ENCODE measurements around the gene ZNF534. TPM values are rescaled to one million over a fixed set of nuclear protein-coding genes. Genes with fewer than 3 reads are reported as not detected.
"Not testable (repeated sequence)": the region's sequence is repeated elsewhere in the genome, so short reads cannot be mapped to it uniquely, and the experiment has no call there.

Gene ZNF534
- total and polyA plus RNA-seq, 3 experiments from 2014 or later = not detected

DNA sequence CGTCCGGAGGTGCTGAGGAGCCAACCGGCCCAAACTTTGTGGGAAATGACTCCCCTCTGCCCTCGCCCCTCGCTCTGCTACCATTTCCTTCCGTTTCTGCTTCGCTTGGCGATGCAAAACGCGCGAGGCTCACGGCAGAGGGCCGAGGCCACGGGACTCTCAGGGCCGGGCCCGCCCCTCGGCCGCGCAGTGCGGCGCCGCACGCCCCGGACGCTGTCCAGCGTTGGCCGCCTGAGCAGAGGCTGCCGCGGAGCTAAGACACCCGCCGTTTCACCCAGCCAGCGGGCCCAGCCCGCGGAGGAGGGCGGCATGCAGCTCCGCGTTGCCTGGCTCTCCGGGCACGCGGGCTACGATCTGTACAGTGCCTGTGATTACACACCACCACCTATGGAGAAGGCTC is 22.3 kb downstream of the ZNF534 start:
- Histone ChIP-seq H3K4me3 (ENCODE audit: low read length) (no peak overlapping the region), H3K27me3 (ENCODE audit: insufficient read depth, low read length, poor library complexity, severe bottlenecking) (no peaks in the 10 kb centered on the region), H3K9me3 (ENCODE audit: low read length) (peaks cover 11% of the 10 kb centered on the region), H3K4me1 (ENCODE audit: insufficient read depth, low read length) (peaks cover 8% of the 10 kb centered on the region), H3K27ac (ENCODE audit: low read depth, low read length) (no peak overlapping the region), H3K36me3 (ENCODE audit: insufficient read depth, low read length) (no peaks in the 10 kb centered on the region)
- peaks cover 42 to 92% (median 87%) of the 10 kb centered on the region in 5 donors for H3K9me3 Mint-ChIP-seq
- H3K36me3 Mint-ChIP-seq = peaks cover 18 to 58% (median 37%) of the 10 kb centered on the region in 3 donors
- DNase-seq = no peak
- H3K4me3 Mint-ChIP-seq = peak overlapping the region in 2 of 7 donors; percentile 28 to 33
- H3K27ac Mint-ChIP-seq = no peak overlapping the region
- peaks cover 17 to 25% (median 19%) of the 10 kb centered on the region in 3 donors for H3K4me1 Mint-ChIP-seq
- POLR2A ChIA-PET = no interaction called here
- CTCF ChIA-PET = no interaction called here
- H3K27me3 Mint-ChIP-seq = peaks cover 5 to 18% of the 10 kb centered on the region in 2 donors

DNA sequence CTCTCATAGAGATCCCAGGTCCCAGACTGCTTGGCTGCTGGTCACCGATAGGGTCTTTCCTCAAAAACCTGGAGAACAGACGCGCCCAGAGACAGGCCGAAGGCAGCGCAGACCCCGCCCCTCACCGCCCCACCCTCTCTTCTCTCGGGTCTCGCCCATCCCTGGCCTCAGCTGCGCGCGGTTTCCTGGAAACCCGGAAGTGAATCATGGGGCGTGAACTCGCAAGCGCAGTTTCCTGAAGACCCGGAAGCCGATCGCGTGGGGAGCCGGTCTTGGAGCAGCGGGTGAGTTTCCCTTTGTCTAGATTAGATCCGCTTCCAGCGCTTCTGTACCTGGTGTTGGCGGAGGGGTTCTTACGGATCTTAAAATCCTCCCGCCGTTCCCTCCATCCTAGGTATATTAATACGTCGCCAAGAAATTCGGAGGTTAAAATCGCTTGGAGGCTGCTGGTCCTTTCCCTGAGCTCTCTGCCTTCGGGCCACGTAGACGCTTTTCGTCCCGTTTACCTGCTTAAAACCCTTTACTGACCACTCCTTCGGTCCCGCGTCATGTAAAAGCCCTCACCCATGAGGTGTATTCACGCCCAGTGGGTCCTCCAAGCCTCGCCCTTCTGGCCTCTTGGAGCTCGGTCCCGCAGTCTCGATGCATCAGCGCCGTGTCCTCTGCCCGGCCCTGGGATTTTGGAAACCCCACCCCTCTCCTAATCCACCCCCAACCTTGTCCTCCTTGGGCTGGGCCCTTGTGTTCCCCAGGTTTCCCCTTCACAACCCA is 24.6 kb downstream of the ZNF534 start, which contains the start of gene ZNF578:
Gene ZNF578, plus strand, starts transcription at position 230 of the 771 bp plus-strand sequence. CDS start 48,293 bp downstream, outside the sequence.
- Mint-ChIP-seq H3K4me3 (peak within 1 kb of the TSS; percentile 78 to 94 (median 87)), H3K27ac (peak within 1 kb of the TSS in 7 of 8 donors; percentile 53 to 90 (median 63)), H3K27me3 (peaks cover 9 to 18% of the 10 kb centered on the region in 2 donors), H3K36me3 (peaks cover 31 to 71% (median 59%) of the 10 kb centered on the region in 3 donors), H3K4me1 (peaks cover 19 to 25% (median 20%) of the 10 kb centered on the region in 3 donors), H3K9me3 (peaks cover 39 to 95% (median 93%) of the 10 kb centered on the region in 5 donors)
- Histone ChIP-seq H3K27me3 (ENCODE audit: insufficient read depth, low read length, poor library complexity, severe bottlenecking) (no peaks in the 10 kb centered on the region), H3K27ac (ENCODE audit: low read depth, low read length) (no peak within 1 kb of the TSS), H3K4me1 (ENCODE audit: insufficient read depth, low read length) (peaks cover 8% of the 10 kb centered on the region), H3K4me3 (ENCODE audit: low read length) (peak within 1 kb of the TSS; percentile 78), H3K9me3 (ENCODE audit: low read length) (peaks cover 17% of the 10 kb centered on the region), H3K36me3 (ENCODE audit: insufficient read depth, low read length) (no peaks in the 10 kb centered on the region)
- DNase-seq = peak; percentile 5 to 76 (median 58)
- ChIA-PET POLR2A (interaction anchor here (0.8 kb wide), 1 partner anchor 37 kb away, joined by 3 read pairs; no protein-coding TSS in a partner anchor), CTCF (no interaction called here)

DNA sequence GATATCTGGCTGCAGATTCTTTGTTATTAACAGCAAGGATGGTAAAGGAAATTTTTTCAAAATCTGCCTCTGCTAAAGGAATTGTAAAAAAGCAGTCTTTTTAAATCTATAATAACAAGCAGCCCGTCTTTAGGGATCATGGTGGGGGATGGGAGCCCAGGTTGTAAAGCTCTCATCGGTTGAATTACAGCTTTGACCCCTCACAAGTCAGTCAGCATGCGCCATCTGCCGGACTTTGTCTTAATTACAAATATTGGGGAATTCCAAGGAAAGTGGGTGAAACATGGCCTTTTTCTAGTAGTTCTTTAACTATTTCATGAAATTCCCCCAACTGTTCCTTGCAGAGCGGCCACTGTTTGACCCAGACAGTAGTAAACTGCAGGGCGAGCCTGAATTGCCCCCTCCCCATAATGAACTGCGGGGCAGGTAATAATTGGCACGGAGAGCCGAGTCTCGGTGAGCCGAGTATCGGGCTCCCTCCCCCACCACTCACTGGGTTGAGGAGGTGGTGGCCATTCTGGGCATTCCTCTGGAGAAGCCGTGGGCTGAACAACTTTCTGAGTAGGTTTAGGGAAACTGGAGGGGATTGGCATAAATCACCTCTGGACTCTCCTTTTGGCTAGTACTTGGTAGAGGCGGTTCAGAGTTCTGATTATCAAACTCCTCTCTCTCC is 36.0 kb downstream of the ZNF534 start:
- Histone ChIP-seq H3K4me1 (ENCODE audit: insufficient read depth, low read length) (no peaks in the 10 kb centered on the region), H3K27ac (ENCODE audit: low read depth, low read length) (no peak overlapping the region), H3K9me3 (ENCODE audit: low read length) (peaks cover 32% of the 10 kb centered on the region), H3K4me3 (ENCODE audit: low read length) (no peak overlapping the region), H3K27me3 (ENCODE audit: insufficient read depth, low read length, poor library complexity, severe bottlenecking) (no peaks in the 10 kb centered on the region), H3K36me3 (ENCODE audit: insufficient read depth, low read length) (no peaks in the 10 kb centered on the region)
- CTCF ChIA-PET = no interaction called here
- Mint-ChIP-seq H3K36me3 (peaks cover 5 to 65% (median 58%) of the 10 kb centered on the region in 3 donors), H3K9me3 (peaks cover 58 to 90% (median 87%) of the 10 kb centered on the region in 5 donors), H3K27ac (no peak overlapping the region), H3K4me3 (no peak overlapping the region), H3K27me3 (no peaks in the 10 kb centered on the region), H3K4me1 (no peaks in the 10 kb centered on the region)
- no peak for DNase-seq
- POLR2A ChIA-PET = no interaction called here

DNA sequence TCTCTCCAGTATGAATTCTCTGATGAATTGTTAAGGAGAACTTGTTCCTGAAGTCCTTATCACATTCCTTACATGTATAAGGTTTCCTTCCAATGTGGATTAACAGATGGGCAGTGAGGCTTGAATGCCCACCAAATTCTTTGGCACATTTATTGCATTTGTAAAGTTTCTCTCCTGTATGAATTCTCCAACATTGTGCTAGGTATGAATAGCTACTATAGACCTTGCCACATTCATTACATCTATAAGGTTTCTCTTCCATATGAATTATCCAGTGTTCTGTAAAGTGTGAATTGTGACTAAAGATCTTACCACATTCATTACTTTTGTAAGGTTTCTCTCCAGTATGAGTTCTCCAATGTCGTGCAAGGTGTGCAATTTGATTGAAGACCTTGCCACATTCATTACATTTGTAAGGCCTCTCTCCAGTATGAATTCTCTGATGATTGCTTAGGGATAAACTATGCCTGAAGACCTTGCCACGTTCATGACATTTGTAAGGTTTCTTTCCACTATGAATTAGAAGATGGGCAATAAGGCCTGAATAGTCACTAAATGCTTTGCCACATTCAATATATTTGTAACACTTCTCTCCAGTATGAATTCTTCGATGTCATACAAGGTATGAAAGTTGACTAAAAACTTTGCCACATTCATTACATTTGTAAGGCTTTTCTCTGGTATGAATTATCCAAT is 44.9 kb downstream of the ZNF534 start:
- Mint-ChIP-seq H3K9me3 (peaks cover 51 to 97% (median 92%) of the 10 kb centered on the region in 5 donors), H3K4me3 (no peak overlapping the region), H3K27me3 (no peaks in the 10 kb centered on the region), H3K4me1 (no peaks in the 10 kb centered on the region), H3K36me3 (peaks cover 5 to 66% (median 59%) of the 10 kb centered on the region in 3 donors), H3K27ac (no peak overlapping the region)
- POLR2A ChIA-PET = no interaction called here
- H3K27ac ChIP-seq (ENCODE audit: low read depth, low read length) = no peak overlapping the region
- peaks cover 74% of the 10 kb centered on the region for H3K9me3 ChIP-seq (ENCODE audit: low read length)
- H3K27me3 ChIP-seq (ENCODE audit: insufficient read depth, low read length, poor library complexity, severe bottlenecking) = no peaks in the 10 kb centered on the region
- H3K4me3 ChIP-seq (ENCODE audit: low read length) = no peak overlapping the region
- no peaks in the 10 kb centered on the region for H3K4me1 ChIP-seq (ENCODE audit: insufficient read depth, low read length)
- CTCF ChIA-PET = no interaction called here
- no peaks in the 10 kb centered on the region for H3K36me3 ChIP-seq (ENCODE audit: insufficient read depth, low read length)
- DNase-seq = no peak

DNA sequence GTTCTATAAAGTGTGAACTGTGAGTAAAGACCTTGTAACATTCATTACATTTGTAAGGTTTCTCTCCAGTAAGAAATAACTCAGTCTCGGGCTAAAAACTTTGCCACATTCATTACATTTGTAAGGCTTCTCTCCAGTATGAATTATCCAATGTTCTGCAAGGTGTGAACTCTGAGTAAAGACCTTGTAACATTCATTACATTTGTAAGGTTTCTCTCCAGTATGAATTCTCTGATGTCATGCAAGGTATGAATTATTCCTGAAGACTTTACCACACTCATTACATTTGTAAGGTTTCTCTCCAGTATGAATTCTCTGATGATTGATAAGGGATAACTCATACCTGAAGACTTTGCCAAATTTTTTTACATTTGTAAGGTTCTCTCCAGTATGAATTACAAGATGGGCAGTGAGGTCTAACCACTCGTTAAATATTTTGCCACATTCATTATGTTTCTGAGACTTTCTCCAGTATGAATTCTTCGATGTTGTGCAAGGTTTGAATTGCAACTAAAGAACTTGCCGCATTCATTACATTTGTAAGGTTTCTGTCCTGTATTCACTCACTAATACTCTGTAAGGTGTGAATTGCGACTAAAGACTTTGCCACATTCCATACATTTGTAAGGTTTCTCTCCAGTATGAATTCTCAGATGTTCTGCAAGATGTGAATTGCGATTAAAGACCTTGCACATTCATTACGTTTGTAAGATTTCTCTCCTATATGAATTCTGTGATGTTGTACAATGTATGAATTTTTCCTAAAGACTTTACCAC is 45.6 kb downstream of the ZNF534 start:
- Histone ChIP-seq H3K4me1 (ENCODE audit: insufficient read depth, low read length) (no peaks in the 10 kb centered on the region), H3K27ac (ENCODE audit: low read depth, low read length) (no peak overlapping the region), H3K36me3 (ENCODE audit: insufficient read depth, low read length) (no peaks in the 10 kb centered on the region), H3K27me3 (ENCODE audit: insufficient read depth, low read length, poor library complexity, severe bottlenecking) (no peaks in the 10 kb centered on the region), H3K9me3 (ENCODE audit: low read length) (peaks cover 69% of the 10 kb centered on the region), H3K4me3 (ENCODE audit: low read length) (no peak overlapping the region)
- Mint-ChIP-seq H3K27ac (no peak overlapping the region), H3K4me1 (no peaks in the 10 kb centered on the region), H3K4me3 (no peak overlapping the region), H3K36me3 (peaks cover 5 to 65% (median 56%) of the 10 kb centered on the region in 3 donors), H3K9me3 (peaks cover 51 to 95% (median 92%) of the 10 kb centered on the region in 5 donors), H3K27me3 (no peaks in the 10 kb centered on the region)
- DNase-seq = no peak
- POLR2A ChIA-PET = no interaction called here
- CTCF ChIA-PET = no interaction called here

DNA sequence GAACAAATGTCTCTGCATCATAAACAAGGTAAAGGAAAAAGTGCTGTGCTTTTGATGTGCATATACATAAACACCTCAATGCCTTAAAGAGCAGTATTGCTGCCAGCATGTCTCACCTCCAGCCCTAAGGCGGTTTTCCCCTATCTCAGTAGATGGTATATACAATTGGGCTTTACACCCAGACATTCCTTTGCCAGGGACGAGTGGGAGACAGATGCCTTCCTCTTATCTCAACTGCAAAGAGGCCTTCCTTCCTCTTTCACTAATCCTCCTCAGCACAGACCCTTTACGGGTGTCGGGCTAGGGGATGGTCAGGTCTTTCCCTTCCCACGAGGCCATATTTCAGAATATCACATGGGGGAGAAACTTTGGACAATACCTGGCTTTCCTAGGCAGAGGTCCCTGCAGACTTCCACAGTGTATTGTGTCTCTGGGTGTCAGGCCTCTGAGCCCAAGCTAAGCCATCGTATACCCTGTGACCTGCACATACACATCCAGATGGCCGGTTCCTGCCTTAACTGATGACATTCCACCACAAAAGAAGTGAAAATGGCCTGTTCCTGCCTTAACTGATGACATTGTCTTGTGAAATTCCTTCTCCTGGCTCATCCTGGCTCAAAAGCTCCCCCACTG is 55.3 kb downstream of the ZNF534 start:
- H3K4me3 Mint-ChIP-seq; H3K4me1 Mint-ChIP-seq; DNase-seq; CTCF ChIA-PET; H3K4me3 ChIP-seq (ENCODE audit: low read length); H3K4me1 ChIP-seq (ENCODE audit: insufficient read depth, low read length); H3K27ac ChIP-seq (ENCODE audit: low read depth, low read length); H3K27me3 ChIP-seq (ENCODE audit: insufficient read depth, low read length, poor library complexity, severe bottlenecking); H3K36me3 ChIP-seq (ENCODE audit: insufficient read depth, low read length); H3K9me3 ChIP-seq (ENCODE audit: low read length); H3K27ac Mint-ChIP-seq; POLR2A ChIA-PET: not testable (repeated sequence)
- peaks cover 6 to 10% of the 10 kb centered on the region in 2 donors for H3K27me3 Mint-ChIP-seq
- H3K9me3 Mint-ChIP-seq = peaks cover 29 to 83% (median 76%) of the 10 kb centered on the region in 5 donors
- H3K36me3 Mint-ChIP-seq = peaks cover 2 to 29% (median 17%) of the 10 kb centered on the region in 3 donors

DNA sequence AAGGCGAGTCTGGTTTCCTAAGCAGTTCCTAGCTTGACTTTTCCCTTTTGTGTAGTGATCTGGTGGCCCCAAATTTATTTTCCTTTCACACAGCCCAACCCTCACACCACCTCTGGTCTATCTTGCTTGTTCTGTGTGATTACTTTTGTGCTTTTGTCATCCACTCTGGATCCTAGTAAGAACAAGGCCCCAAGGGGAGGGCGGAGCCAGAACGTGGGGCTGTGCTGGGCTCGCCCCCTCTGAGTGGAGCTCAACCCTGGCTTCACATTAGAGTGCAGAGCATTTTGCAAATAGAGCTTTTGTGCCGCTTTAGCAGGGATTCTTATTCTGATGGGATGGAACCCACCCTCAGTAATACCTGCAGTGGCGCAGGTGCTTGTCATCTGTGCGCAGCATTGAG is 56.1 kb downstream of the ZNF534 start:
- H3K4me3 ChIP-seq (ENCODE audit: low read length); H3K4me1 ChIP-seq (ENCODE audit: insufficient read depth, low read length); H3K27me3 ChIP-seq (ENCODE audit: insufficient read depth, low read length, poor library complexity, severe bottlenecking); H3K27me3 Mint-ChIP-seq; H3K27ac Mint-ChIP-seq; POLR2A ChIA-PET; H3K9me3 ChIP-seq (ENCODE audit: low read length); H3K4me1 Mint-ChIP-seq; H3K36me3 ChIP-seq (ENCODE audit: insufficient read depth, low read length); H3K27ac ChIP-seq (ENCODE audit: low read depth, low read length); DNase-seq; CTCF ChIA-PET: not testable (repeated sequence)
- Mint-ChIP-seq H3K36me3 (peaks cover 2 to 28% (median 18%) of the 10 kb centered on the region in 3 donors), H3K9me3 (peaks cover 28 to 83% (median 74%) of the 10 kb centered on the region in 5 donors), H3K4me3 (peak overlapping the region in 1 of 7 donors; percentile 24)
